Measurements from ENCODE around the gene ADAMTS2. TPM values are rescaled to one million over a fixed set of nuclear protein-coding genes. Genes with fewer than 3 reads are reported as not detected.

ADAMTS2 gene
- total RNA-seq, 4 donors from 2014 or later: 6.0 to 20.9 (median 13.5) TPM

GRCh38 chr5:179296150-179296821 lies 49.0 kb downstream of the ADAMTS2 start:
- intact Hi-C loops (cut with DNase I; ENCODE audit: low total_unique reads): no loop called here
- in situ Hi-C loops (cut with MboI; ENCODE audit: low pct_ligation_motif_present in 1 of 4, low pct_unique_long_range_greater_than_20kb in 1 of 4, low sequenced_read_pairs in 3 of 4): no loop called here
- DNase-seq: no peak

GRCh38 chr5:179295778-179296149 lies 49.5 kb downstream of the ADAMTS2 start:
- Histone ChIP-seq H3K4me3 (no peak overlapping the region), H3K27ac (no peak overlapping the region), H3K4me1 (peaks cover 0 to 9% (median 0%) of the 10 kb centered on the region in 4 donors), H3K27me3 (no peaks in the 10 kb centered on the region), H3K36me3 (no peaks in the 10 kb centered on the region), H3K9me3 (no peaks in the 10 kb centered on the region)
- WGBS, 2 donors (ENCODE audit: low coverage in 1 of 2): 71% methylated on average over 10 of the region's 10 CpGs; no CpG with 5 or more reads in 1 of the 2 donors
- in situ Hi-C loops (cut with MboI; ENCODE audit: low pct_ligation_motif_present in 1 of 4, low pct_unique_long_range_greater_than_20kb in 1 of 4, low sequenced_read_pairs in 3 of 4) (no loop called here), intact Hi-C loops (cut with DNase I; ENCODE audit: low total_unique reads) (no loop called here)
- no peak for DNase-seq
- TF ChIP-seq POLR2A (IDR thresholded peaks at IDR 0.05): no peak
- TF ChIP-seq CTCF (IDR thresholded peaks at IDR 0.05): no peak
- no peak for TF ChIP-seq EP300 (IDR thresholded peaks at IDR 0.05; ENCODE audit: low read depth)

More at GRCh38 chr5:179296150-179296821, 49.0 kb downstream of the ADAMTS2 start:
- TF ChIP-seq EP300 (IDR thresholded peaks at IDR 0.05; ENCODE audit: low read depth) (no peak), CTCF (IDR thresholded peaks at IDR 0.05) (no peak), POLR2A (IDR thresholded peaks at IDR 0.05) (no peak), POLR2AphosphoS5 (IDR thresholded peaks at IDR 0.05) (no peak)
- Histone ChIP-seq H3K27ac (no peak overlapping the region), H3K36me3 (no peaks in the 10 kb centered on the region), H3K27me3 (no peaks in the 10 kb centered on the region), H3K9me3 (no peaks in the 10 kb centered on the region), H3K4me1 (peaks cover 0 to 9% (median 0%) of the 10 kb centered on the region in 4 donors), H3K4me3 (no peak overlapping the region)
- WGBS, 2 donors (ENCODE audit: low coverage in 1 of 2): 78 to 82% methylated on average over 17 to 22 of the region's 22 CpGs

- 70% methylated on average over 19 of the region's 19 CpGs; no CpG with 5 or more reads in 1 of the 2 donors for WGBS, 2 donors (ENCODE audit: low coverage in 1 of 2)
- no peak for DNase-seq
- Histone ChIP-seq H3K9me3 (no peaks in the 10 kb centered on the region), H3K27ac (peak overlapping the region; percentile 12 to 46 (median 34)), H3K4me3 (no peak overlapping the region), H3K4me1 (peaks cover 0 to 9% (median 0%) of the 10 kb centered on the region in 4 donors), H3K36me3 (no peaks in the 10 kb centered on the region), H3K27me3 (no peaks in the 10 kb centered on the region)
- in situ Hi-C loops (cut with MboI; ENCODE audit: low pct_ligation_motif_present in 1 of 4, low pct_unique_long_range_greater_than_20kb in 1 of 4, low sequenced_read_pairs in 3 of 4) (no loop called here), intact Hi-C loops (cut with DNase I; ENCODE audit: low total_unique reads) (no loop called here)
- no peak for TF ChIP-seq EP300 (IDR thresholded peaks at IDR 0.05; ENCODE audit: low read depth)
- no peak for TF ChIP-seq CTCF (IDR thresholded peaks at IDR 0.05)
- no peak for TF ChIP-seq POLR2A (IDR thresholded peaks at IDR 0.05)
- TF ChIP-seq POLR2AphosphoS5 (IDR thresholded peaks at IDR 0.05): peak in 1 of 3 donors; percentile 38
Observed at GRCh38 chr5:179294891-179295777, 50.1 kb downstream of the ADAMTS2 start.

GRCh38 chr5:179294131-179294780 lies 51.0 kb downstream of the ADAMTS2 start:
- no peak for TF ChIP-seq CTCF (IDR thresholded peaks at IDR 0.05)
- no peak for TF ChIP-seq POLR2AphosphoS5 (IDR thresholded peaks at IDR 0.05)
- no peak for TF ChIP-seq POLR2A (IDR thresholded peaks at IDR 0.05)
- TF ChIP-seq EP300 (IDR thresholded peaks at IDR 0.05; ENCODE audit: low read depth): no peak
- DNase-seq: no peak
- no peaks in the 10 kb centered on the region for H3K36me3 ChIP-seq
- WGBS, 2 donors (ENCODE audit: low coverage in 1 of 2): 76 to 81% methylated on average over 3 to 11 of the region's 12 CpGs
- no peak overlapping the region for H3K4me3 ChIP-seq
- H3K27me3 ChIP-seq: no peaks in the 10 kb centered on the region
- H3K4me1 ChIP-seq: peaks cover 0 to 9% (median 0%) of the 10 kb centered on the region in 4 donors
- intact Hi-C loops (cut with DNase I; ENCODE audit: low total_unique reads) (no loop called here), in situ Hi-C loops (cut with MboI; ENCODE audit: low pct_ligation_motif_present in 1 of 4, low pct_unique_long_range_greater_than_20kb in 1 of 4, low sequenced_read_pairs in 3 of 4) (no loop called here)
- no peaks in the 10 kb centered on the region for H3K9me3 ChIP-seq
- peak overlapping the region in 3 of 4 donors; percentile 34 to 41 (median 34) for H3K27ac ChIP-seq

All from transverse colon (tissue), 4 donors.